ENCODE results near the gene CLDN2. TPM values are rescaled to one million over a fixed set of nuclear protein-coding genes. Genes with fewer than 3 reads are reported as not detected.

CLDN2 gene
- total and polyA plus RNA-seq, 2 of the 13 experiments (the other 11 are each of a cell fraction or from before 2014, with no cell fraction given), result 1.3 to 1.5 TPM

- TF ChIP-seq PBX2 (CRISPR knock-in tag; IDR thresholded peaks at IDR 0.05), result no peak
- TF ChIP-seq, protein P1, sequence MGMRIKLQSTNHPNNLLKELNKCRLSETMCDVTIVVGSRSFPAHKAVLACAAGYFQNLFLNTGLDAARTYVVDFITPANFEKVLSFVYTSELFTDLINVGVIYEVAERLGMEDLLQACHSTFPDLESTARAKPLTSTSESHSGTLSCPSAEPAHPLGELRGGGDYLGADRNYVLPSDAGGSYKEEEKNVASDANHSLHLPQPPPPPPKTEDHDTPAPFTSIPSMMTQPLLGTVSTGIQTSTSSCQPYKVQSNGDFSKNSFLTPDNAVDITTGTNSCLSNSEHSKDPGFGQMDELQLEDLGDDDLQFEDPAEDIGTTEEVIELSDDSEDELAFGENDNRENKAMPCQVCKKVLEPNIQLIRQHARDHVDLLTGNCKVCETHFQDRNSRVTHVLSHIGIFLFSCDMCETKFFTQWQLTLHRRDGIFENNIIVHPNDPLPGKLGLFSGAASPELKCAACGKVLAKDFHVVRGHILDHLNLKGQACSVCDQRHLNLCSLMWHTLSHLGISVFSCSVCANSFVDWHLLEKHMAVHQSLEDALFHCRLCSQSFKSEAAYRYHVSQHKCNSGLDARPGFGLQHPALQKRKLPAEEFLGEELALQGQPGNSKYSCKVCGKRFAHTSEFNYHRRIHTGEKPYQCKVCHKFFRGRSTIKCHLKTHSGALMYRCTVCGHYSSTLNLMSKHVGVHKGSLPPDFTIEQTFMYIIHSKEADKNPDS (CRISPR knock-in tag; IDR thresholded peaks at IDR 0.05), result no peak
- no peak for TF ChIP-seq DBP (CRISPR knock-in tag; IDR thresholded peaks at IDR 0.05; ENCODE audit: not compliant biosample characterization)
- TF ChIP-seq, protein P2, sequence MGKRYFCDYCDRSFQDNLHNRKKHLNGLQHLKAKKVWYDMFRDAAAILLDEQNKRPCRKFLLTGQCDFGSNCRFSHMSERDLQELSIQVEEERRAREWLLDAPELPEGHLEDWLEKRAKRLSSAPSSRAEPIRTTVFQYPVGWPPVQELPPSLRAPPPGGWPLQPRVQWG (CRISPR knock-in tag; IDR thresholded peaks at IDR 0.05; ENCODE audit: borderline replicate concordance, low read depth), result no peak
- no peak for TF ChIP-seq TBX2 (CRISPR knock-in tag; IDR thresholded peaks at IDR 0.05; ENCODE audit: borderline replicate concordance)
- TF ChIP-seq ZFP36 (IDR thresholded peaks at IDR 0.05; ENCODE audit: borderline replicate concordance, low read depth, low read length, partially characterized antibody), result no peak
- TF ChIP-seq THRA (CRISPR knock-in tag; IDR thresholded peaks at IDR 0.05; ENCODE audit: borderline replicate concordance), result no peak
- no peak for TF ChIP-seq ZNF101 (CRISPR knock-in tag; IDR thresholded peaks at IDR 0.05; ENCODE audit: borderline replicate concordance, low read depth)
- TF ChIP-seq NFKBIZ (CRISPR knock-in tag; IDR thresholded peaks at IDR 0.05), result no peak
- no peak for TF ChIP-seq RNF2 (conservative IDR thresholded peaks at IDR 0.05; ENCODE audit: low read depth)
- no peak for TF ChIP-seq HCFC1 (IDR thresholded peaks at IDR 0.05; ENCODE audit: low read depth, low read length)
- TF ChIP-seq ZNF281 (CRISPR knock-in tag; IDR thresholded peaks at IDR 0.05; ENCODE audit: borderline replicate concordance), result no peak
- TF ChIP-seq NR2C2 (CRISPR knock-in tag; IDR thresholded peaks at IDR 0.05; ENCODE audit: borderline replicate concordance), result peak; percentile 40; the same call in 1 of the 2 replicates
- TF ChIP-seq, protein P3, sequence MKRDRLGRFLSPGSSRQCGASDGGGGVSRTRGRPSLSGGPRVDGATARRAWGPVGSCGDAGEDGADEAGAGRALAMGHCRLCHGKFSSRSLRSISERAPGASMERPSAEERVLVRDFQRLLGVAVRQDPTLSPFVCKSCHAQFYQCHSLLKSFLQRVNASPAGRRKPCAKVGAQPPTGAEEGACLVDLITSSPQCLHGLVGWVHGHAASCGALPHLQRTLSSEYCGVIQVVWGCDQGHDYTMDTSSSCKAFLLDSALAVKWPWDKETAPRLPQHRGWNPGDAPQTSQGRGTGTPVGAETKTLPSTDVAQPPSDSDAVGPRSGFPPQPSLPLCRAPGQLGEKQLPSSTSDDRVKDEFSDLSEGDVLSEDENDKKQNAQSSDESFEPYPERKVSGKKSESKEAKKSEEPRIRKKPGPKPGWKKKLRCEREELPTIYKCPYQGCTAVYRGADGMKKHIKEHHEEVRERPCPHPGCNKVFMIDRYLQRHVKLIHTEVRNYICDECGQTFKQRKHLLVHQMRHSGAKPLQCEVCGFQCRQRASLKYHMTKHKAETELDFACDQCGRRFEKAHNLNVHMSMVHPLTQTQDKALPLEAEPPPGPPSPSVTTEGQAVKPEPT (CRISPR knock-in tag; IDR thresholded peaks at IDR 0.05; ENCODE audit: low read depth), result no peak
- 0 out of 2 replicates have a peak, but pooled peaks have one; percentile 14 for TF ChIP-seq BCL6 (CRISPR knock-in tag; IDR thresholded peaks at IDR 0.05)
- no peak for TF ChIP-seq ZNF235 (CRISPR knock-in tag; IDR thresholded peaks at IDR 0.05; ENCODE audit: borderline replicate concordance)
- no peak for TF ChIP-seq HNRNPUL1 (IDR thresholded peaks at IDR 0.05; ENCODE audit: low read depth, low read length)
- no peak for TF ChIP-seq FOXM1 (CRISPR knock-in tag; IDR thresholded peaks at IDR 0.05)
- no peak for TF ChIP-seq POLR2A (IDR thresholded peaks at IDR 0.05; ENCODE audit: insufficient read depth in 1 of 2, low read depth in 2 of 2, low read length in 2 of 2)
- no peak for TF ChIP-seq ZNF883 (CRISPR knock-in tag; IDR thresholded peaks at IDR 0.05; ENCODE audit: not compliant biosample characterization)
Observed at GRCh38 chrX:106927700-106928099, 7.5 kb downstream of the CLDN2 start (continued).

Measured in HepG2 (cell line).